Measurements from ENCODE around the gene NUDT2.

GRCh38 chr9:34375901-34376595 is 46.7 kb downstream of the NUDT2 start:
- TF ChIP-seq, protein P1, sequence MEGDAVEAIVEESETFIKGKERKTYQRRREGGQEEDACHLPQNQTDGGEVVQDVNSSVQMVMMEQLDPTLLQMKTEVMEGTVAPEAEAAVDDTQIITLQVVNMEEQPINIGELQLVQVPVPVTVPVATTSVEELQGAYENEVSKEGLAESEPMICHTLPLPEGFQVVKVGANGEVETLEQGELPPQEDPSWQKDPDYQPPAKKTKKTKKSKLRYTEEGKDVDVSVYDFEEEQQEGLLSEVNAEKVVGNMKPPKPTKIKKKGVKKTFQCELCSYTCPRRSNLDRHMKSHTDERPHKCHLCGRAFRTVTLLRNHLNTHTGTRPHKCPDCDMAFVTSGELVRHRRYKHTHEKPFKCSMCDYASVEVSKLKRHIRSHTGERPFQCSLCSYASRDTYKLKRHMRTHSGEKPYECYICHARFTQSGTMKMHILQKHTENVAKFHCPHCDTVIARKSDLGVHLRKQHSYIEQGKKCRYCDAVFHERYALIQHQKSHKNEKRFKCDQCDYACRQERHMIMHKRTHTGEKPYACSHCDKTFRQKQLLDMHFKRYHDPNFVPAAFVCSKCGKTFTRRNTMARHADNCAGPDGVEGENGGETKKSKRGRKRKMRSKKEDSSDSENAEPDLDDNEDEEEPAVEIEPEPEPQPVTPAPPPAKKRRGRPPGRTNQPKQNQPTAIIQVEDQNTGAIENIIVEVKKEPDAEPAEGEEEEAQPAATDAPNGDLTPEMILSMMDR (IDR thresholded peaks at IDR 0.05 in 8 of 11, conservative IDR thresholded peaks at IDR 0.05 in 3 of 11): peak in 5 of 11 experiments; percentile 20 to 36 (median 26)
- TF ChIP-seq POLR2A (IDR thresholded peaks at IDR 0.05) (no peak), POLR2AphosphoS5 (IDR thresholded peaks at IDR 0.05) (no peak)
